ENCODE measurements around the gene FBXL13. TPM values are rescaled to one million over a fixed set of nuclear protein-coding genes. Genes with fewer than 3 reads are reported as not detected.
A peak's percentile ranks its signal among the peaks of the same experiment; 100 is the strongest.

Gene FBXL13
- total and polyA plus RNA-seq, 8 donors = 0.80 to 25.3 (median 6.0) TPM; not detected in 1

DNA sequence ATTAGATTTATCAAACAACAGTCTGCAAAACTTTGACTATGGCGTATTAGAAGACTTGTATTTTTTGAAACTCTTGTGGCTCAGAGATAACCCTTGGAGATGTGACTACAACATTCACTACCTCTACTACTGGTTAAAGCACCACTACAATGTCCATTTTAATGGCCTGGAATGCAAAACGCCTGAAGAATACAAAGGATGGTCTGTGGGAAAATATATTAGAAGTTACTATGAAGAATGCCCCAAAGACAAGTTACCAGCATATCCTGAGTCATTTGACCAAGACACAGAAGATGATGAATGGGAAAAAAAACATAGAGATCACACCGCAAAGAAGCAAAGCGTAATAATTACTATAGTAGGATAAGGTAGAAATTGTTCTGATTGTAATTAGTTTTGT lies 130.4 kb downstream of the FBXL13 start:
- TF ChIP-seq POLR2A (IDR thresholded peaks at IDR 0.05) (no peak), EP300 (IDR thresholded peaks at IDR 0.05) (no peak)
- TF ChIP-seq, protein P1, sequence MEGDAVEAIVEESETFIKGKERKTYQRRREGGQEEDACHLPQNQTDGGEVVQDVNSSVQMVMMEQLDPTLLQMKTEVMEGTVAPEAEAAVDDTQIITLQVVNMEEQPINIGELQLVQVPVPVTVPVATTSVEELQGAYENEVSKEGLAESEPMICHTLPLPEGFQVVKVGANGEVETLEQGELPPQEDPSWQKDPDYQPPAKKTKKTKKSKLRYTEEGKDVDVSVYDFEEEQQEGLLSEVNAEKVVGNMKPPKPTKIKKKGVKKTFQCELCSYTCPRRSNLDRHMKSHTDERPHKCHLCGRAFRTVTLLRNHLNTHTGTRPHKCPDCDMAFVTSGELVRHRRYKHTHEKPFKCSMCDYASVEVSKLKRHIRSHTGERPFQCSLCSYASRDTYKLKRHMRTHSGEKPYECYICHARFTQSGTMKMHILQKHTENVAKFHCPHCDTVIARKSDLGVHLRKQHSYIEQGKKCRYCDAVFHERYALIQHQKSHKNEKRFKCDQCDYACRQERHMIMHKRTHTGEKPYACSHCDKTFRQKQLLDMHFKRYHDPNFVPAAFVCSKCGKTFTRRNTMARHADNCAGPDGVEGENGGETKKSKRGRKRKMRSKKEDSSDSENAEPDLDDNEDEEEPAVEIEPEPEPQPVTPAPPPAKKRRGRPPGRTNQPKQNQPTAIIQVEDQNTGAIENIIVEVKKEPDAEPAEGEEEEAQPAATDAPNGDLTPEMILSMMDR (IDR thresholded peaks at IDR 0.05) = no peak
- intact Hi-C loops (cut with DNase I; ENCODE audit: low total_unique reads) = no loop called here
- no peaks in the 10 kb centered on the region for H3K27me3 ChIP-seq
- DNase-seq = no peak
- no peaks in the 10 kb centered on the region for H3K9me3 ChIP-seq
- no peak overlapping the region for H3K27ac ChIP-seq
- H3K36me3 ChIP-seq = no peaks in the 10 kb centered on the region
- H3K4me1 ChIP-seq = peaks cover 0 to 25% (median 7%) of the 10 kb centered on the region in 4 donors
- no peak overlapping the region for H3K4me3 ChIP-seq
- 92 to 98% (median 94%) methylated on average over 4 of the region's 4 CpGs for WGBS, 5 donors

DNA sequence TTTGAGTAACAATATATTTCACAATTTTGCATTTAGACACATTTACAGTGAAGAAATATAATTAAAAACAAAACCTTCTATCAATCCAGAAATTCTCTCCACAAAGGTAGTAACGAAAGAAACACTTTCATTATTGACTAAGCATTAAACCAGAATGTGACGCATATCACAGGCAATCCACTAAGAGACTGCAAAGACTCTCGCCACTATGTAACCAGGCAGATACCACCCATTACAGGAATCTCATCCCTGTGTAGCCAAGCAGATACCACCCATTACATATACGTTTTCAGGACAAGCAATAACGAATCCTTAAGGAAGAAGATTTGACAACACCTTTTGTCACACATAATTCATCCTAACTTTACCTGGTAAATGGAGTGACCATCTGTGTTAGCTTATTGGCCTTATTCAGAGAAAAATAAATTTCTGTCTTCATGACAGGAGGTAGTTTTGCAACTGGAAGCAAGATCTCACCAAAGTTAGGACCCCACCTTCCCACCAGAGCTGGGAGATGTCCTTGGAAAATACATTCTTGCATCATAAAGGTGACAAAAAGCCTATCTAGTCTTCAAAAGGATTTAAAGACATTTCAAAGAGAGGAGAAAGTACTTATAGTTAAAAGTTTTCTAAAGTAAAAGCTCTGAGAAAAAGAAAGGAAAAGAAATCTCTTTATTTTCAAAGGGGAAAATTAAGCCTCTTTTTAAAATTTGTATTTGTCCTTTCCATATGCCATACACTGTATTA lies 131.0 kb downstream of the FBXL13 start:
- Histone ChIP-seq H3K27ac (peak overlapping the region in 2 of 5 donors; percentile 19 to 26), H3K9me3 (no peaks in the 10 kb centered on the region), H3K4me3 (no peak overlapping the region), H3K27me3 (no peaks in the 10 kb centered on the region), H3K4me1 (peaks cover 0 to 31% (median 14%) of the 10 kb centered on the region in 4 donors), H3K36me3 (no peaks in the 10 kb centered on the region)
- TF ChIP-seq, protein P1 (IDR thresholded peaks at IDR 0.05) = no peak
- no peak for TF ChIP-seq EP300 (IDR thresholded peaks at IDR 0.05)
- TF ChIP-seq POLR2A (IDR thresholded peaks at IDR 0.05) = no peak
- TF ChIP-seq POLR2AphosphoS5 (IDR thresholded peaks at IDR 0.05) = no peak
- 32 to 65% (median 58%) methylated on average over 5 of the region's 5 CpGs for WGBS, 5 donors
- DNase-seq = peak in 1 of 2 donors; percentile 22
- intact Hi-C loops (cut with DNase I; ENCODE audit: low total_unique reads) = no loop called here

DNA sequence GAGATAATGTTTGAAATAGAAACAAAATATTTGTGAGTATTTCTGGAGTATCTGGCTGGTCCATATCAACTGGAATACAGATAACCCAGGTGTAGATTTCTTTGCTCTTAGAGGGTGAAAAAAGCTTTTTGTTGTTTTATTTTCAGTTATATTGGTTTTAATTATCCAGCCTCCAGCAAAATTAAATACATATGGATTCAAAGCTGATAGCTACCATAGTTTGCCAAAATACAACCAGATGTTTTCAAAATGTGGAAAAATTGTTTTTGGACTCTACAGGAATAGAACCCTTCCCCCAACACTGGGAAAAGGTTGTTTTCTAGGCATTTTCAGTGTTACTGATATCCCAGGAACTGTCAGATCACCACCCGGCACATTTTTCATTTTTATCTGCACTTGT lies 131.7 kb downstream of the FBXL13 start:
- TF ChIP-seq POLR2A (IDR thresholded peaks at IDR 0.05) = no peak
- TF ChIP-seq, protein P1 (IDR thresholded peaks at IDR 0.05) = no peak
- no peak for TF ChIP-seq POLR2AphosphoS5 (IDR thresholded peaks at IDR 0.05)
- no peak for TF ChIP-seq EP300 (IDR thresholded peaks at IDR 0.05)
- no peaks in the 10 kb centered on the region for H3K36me3 ChIP-seq
- no peak overlapping the region for H3K4me3 ChIP-seq
- 38 to 71% (median 52%) methylated on average over 1 of the region's 1 CpG for WGBS, 5 donors
- H3K9me3 ChIP-seq = no peaks in the 10 kb centered on the region
- H3K27ac ChIP-seq = peak overlapping the region in 3 of 5 donors; percentile 19 to 61 (median 26)
- H3K27me3 ChIP-seq = no peaks in the 10 kb centered on the region
- intact Hi-C loops (cut with DNase I; ENCODE audit: low total_unique reads) = no loop called here
- peaks cover 5 to 39% (median 20%) of the 10 kb centered on the region in 4 donors for H3K4me1 ChIP-seq
- DNase-seq = peak in 1 of 2 donors; percentile 16

DNA sequence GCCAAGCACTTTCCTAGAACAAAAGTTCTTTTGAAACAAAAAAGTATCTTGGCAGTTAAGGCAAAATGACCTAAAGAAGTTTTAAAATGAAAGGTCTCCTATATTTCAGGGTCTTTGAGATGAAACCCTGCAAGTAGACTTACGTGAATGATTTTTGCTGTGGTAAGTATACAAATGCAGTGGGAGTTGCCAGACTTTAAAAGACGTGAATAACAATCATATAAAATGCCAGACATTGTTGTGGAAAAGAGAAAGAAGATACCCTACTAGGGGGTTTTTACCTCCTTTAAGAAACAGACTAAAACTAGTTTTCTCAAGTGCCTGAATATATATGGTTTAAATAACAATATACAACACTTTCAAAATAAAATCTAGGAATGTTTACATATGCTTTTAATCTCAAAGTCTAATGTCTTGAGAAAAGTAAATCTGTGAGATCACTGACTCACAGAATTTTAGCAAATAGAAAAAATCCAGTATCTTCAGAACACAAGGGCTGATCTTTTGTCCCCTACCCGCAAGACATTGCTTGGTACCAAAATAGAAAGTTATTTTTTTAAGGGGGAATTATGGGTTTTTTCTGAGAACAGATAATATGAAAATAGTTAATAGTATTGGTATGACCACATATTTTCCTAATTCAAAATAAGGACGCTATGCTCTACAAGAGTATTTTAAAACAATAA lies 132.3 kb downstream of the FBXL13 start:
- intact Hi-C loops (cut with DNase I; ENCODE audit: low total_unique reads) = no loop called here
- 25 to 44% (median 27%) methylated on average over 4 of the region's 4 CpGs for WGBS, 5 donors
- peaks cover 7 to 44% (median 23%) of the 10 kb centered on the region in 4 donors for H3K4me1 ChIP-seq

More for the DNA sequence above, 132.3 kb downstream of the FBXL13 start:
- no peaks in the 10 kb centered on the region for H3K9me3 ChIP-seq
- H3K36me3 ChIP-seq = no peaks in the 10 kb centered on the region
- DNase-seq = no peak
- H3K27ac ChIP-seq = peak overlapping the region in 4 of 5 donors; percentile 13 to 61 (median 22)
- TF ChIP-seq POLR2A (IDR thresholded peaks at IDR 0.05) = no peak
- TF ChIP-seq, protein P1 (IDR thresholded peaks at IDR 0.05) = no peak
- TF ChIP-seq POLR2AphosphoS5 (IDR thresholded peaks at IDR 0.05) = no peak
- TF ChIP-seq EP300 (IDR thresholded peaks at IDR 0.05) = no peak
- H3K4me3 ChIP-seq = no peak overlapping the region
- no peaks in the 10 kb centered on the region for H3K27me3 ChIP-seq
